NK-92 (cell line): Measurements from ENCODE around the gene KLK6.
"Not testable (repeated sequence)": the region's sequence is repeated elsewhere in the genome, so short reads cannot be mapped to it uniquely, and the experiment has no call there.

ENCODE experiments used
- DNase-seq: peaks from one replicate; lab custom pipeline; 2025; ENCODE audit not compliant: unreplicated experiment; lab: John Stamatoyannopoulos, UW

KLK6 gene

GRCh38 chr19:50994129-50994528 lies 24.7 kb upstream of the KLK6 start:
- DNase-seq = no peak

- no peak for DNase-seq
These were observed 23.3 kb upstream of the KLK6 start for GRCh38 chr19:50992666-50993035.

- not testable (repeated sequence) for DNase-seq
These were observed 15.0 kb upstream of the KLK6 start for GRCh38 chr19:50984416-50984815.

GRCh38 chr19:50983625-50984292 lies 14.4 kb upstream of the KLK6 start, which contains the start of gene KLK7:
TSS of gene KLK7 (minus strand) at chr19:50983917. CDS start at chr19:50982399, 1,518 bp downstream.
- DNase-seq = no peak

- no peak for DNase-seq
These were observed 12.8 kb upstream of the KLK6 start for GRCh38 chr19:50982186-50982585.

GRCh38 chr19:50981587-50982146 lies 12.3 kb upstream of the KLK6 start:
- DNase-seq = no peak

GRCh38 chr19:50980208-50980607 lies 10.8 kb upstream of the KLK6 start:
- no peak for DNase-seq

GRCh38 chr19:50979758-50980157 lies 10.4 kb upstream of the KLK6 start:
- DNase-seq = no peak

GRCh38 chr19:50978772-50979390 lies 9.5 kb upstream of the KLK6 start:
- no peak for DNase-seq

- DNase-seq = no peak
These were observed 8.2 kb upstream of the KLK6 start for GRCh38 chr19:50977626-50978025.

GRCh38 chr19:50975766-50976165 lies 6.4 kb upstream of the KLK6 start:
- DNase-seq = no peak

- no peak for DNase-seq
These were observed 5.5 kb upstream of the KLK6 start for GRCh38 chr19:50974702-50975556.

- DNase-seq = no peak
These were observed 3.5 kb upstream of the KLK6 start for GRCh38 chr19:50972795-50973376.

- not testable (repeated sequence) for DNase-seq
These were observed 419 bp upstream of the KLK6 start for GRCh38 chr19:50969810-50970209.

GRCh38 chr19:50968716-50969412 lies 527 bp downstream of the KLK6 start:
- no peak for DNase-seq

- DNase-seq = no peak
These were observed 1.3 kb downstream of the KLK6 start for GRCh38 chr19:50967929-50968715.

GRCh38 chr19:50964266-50964665 lies 5.1 kb downstream of the KLK6 start:
- DNase-seq = no peak

- DNase-seq = no peak
These were observed 6.0 kb downstream of the KLK6 start for GRCh38 chr19:50963381-50963780.

- DNase-seq = no peak
These were observed 7.1 kb downstream of the KLK6 start for GRCh38 chr19:50962245-50962644.
